ENCODE measurements around the gene CSRP1. TPM values are rescaled to one million over a fixed set of nuclear protein-coding genes. Genes with fewer than 3 reads are reported as not detected.

The CSRP1 gene
- total RNA-seq, 2 experiments from 2014 or later = 46.4 to 89.8 TPM

GRCh38 chr1:201533836-201534235, 26.9 kb upstream of the CSRP1 start:
- intact Hi-C loops (cut with micrococcal nuclease; ENCODE audit: unreplicated experiment) = no loop called here
- Histone ChIP-seq H2AFZ (ENCODE audit: low read length) (no peak overlapping the region), H3K36me3 (ENCODE audit: insufficient read depth, low read length) (no peaks in the 10 kb centered on the region), H3K4me1 (ENCODE audit: insufficient read depth, low read length, poor library complexity, severe bottlenecking) (no peaks in the 10 kb centered on the region), H3K9me3 (ENCODE audit: low read length) (no peaks in the 10 kb centered on the region), H3K79me2 (ENCODE audit: insufficient read depth, low read depth, low read length) (no peaks in the 10 kb centered on the region), H3K9me2 (ENCODE audit: insufficient read depth, low read length) (no peaks in the 10 kb centered on the region), H3K27ac (ENCODE audit: low read depth, low read length, poor library complexity, severe bottlenecking) (no peak overlapping the region), H4K20me1 (ENCODE audit: insufficient read depth, low read length) (no peaks in the 10 kb centered on the region), H3K4me3 (ENCODE audit: low read depth, low read length, poor library complexity, severe bottlenecking) (no peak overlapping the region), H3K4me2 (ENCODE audit: low read length) (no peak overlapping the region)
- CTCF ChIA-PET (ENCODE audit: unreplicated experiment) = no interaction called here
- BruUV-seq (replicated peaks) = TSS peak; percentile 20
- POLR2A ChIA-PET = interaction anchor here (1.1 to 1.4 kb wide), 2 partner anchors 18 kb away, joined by 3 read pairs; no protein-coding TSS in a partner anchor
- no peak for TF ChIP-seq CTCF (conservative IDR thresholded peaks at IDR 0.05; ENCODE audit: low read length)
- no peak for TF ChIP-seq EZH2phosphoT487 (IDR thresholded peaks at IDR 0.05; ENCODE audit: borderline replicate concordance, low read depth, low read length)
- DNase-seq (ENCODE audit: low spot score) = no peak

DNA sequence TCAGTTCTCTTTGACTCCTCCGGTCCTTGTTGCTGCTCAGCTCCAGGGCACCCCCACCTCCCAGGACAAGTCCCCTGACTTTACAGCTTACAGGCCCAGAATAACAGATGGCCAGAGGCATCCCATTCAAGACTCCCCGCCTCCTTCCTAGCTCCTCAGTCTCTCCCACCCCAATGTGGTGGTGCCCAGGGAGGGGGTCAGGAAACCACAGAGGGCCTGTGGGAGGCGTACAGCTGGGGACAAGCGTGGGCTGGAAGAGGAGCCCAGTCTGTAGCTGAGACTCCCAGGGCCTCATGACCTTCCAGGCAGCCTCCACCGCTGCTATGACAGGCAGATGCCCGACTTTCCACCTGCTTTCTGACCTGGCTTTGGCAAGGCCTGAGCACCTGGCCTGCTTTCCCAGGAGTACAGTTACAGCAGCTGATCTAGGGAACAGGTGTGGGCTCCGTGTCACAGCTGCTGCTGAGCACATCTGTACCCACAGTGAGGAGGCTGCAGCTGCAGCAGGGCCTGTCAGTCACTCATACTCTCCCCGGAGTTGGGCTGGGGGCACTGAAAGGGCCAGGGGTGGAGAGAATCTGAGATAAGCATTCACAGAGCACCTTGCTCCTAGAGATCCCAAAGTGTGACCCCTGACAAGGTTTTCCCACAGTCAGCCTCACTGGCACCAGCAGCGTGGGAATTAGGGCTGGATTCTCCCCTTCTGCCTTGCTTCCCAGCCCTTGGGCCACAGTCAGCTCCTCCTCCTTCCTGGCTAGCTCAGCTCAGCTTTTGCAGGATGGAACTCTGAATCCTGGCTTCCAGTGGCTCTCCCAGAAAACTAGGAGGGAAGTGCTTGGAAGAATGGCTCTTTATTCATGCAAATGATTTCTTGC, 24.9 kb upstream of the CSRP1 start:
- no peak overlapping the region for H3K4me3 ChIP-seq (ENCODE audit: low read depth, low read length, poor library complexity, severe bottlenecking)
- no peaks in the 10 kb centered on the region for H3K9me3 ChIP-seq (ENCODE audit: low read length)
- no peaks in the 10 kb centered on the region for H3K4me1 ChIP-seq (ENCODE audit: insufficient read depth, low read length, poor library complexity, severe bottlenecking)
- intact Hi-C loops (cut with micrococcal nuclease; ENCODE audit: unreplicated experiment) = no loop called here
- ChIA-PET CTCF (ENCODE audit: unreplicated experiment) (interaction anchor here (1.1 kb wide), 1 partner anchor 17 kb away, joined by 3 read pairs; no protein-coding TSS in a partner anchor), POLR2A (no interaction called here)
- H3K9me2 ChIP-seq (ENCODE audit: insufficient read depth, low read length) = no peaks in the 10 kb centered on the region
- H3K4me2 ChIP-seq (ENCODE audit: low read length) = no peak overlapping the region
- no peak overlapping the region for H2AFZ ChIP-seq (ENCODE audit: low read length)
- H3K27ac ChIP-seq (ENCODE audit: low read depth, low read length, poor library complexity, severe bottlenecking) = no peak overlapping the region
- no TSS peak for BruUV-seq (replicated peaks)
- TF ChIP-seq EZH2phosphoT487 (IDR thresholded peaks at IDR 0.05; ENCODE audit: borderline replicate concordance, low read depth, low read length) (no peak), CTCF (conservative IDR thresholded peaks at IDR 0.05; ENCODE audit: low read length) (no peak)
- DNase-seq (ENCODE audit: low spot score) = no peak
- H3K36me3 ChIP-seq (ENCODE audit: insufficient read depth, low read length) = no peaks in the 10 kb centered on the region
- H4K20me1 ChIP-seq (ENCODE audit: insufficient read depth, low read length) = no peaks in the 10 kb centered on the region
- no peaks in the 10 kb centered on the region for H3K79me2 ChIP-seq (ENCODE audit: insufficient read depth, low read depth, low read length)
